ENCODE measurements around the gene TEKT5.
"Not testable (repeated sequence)": the region's sequence is repeated elsewhere in the genome, so short reads cannot be mapped to it uniquely, and the experiment has no call there.

Gene TEKT5

DNA sequence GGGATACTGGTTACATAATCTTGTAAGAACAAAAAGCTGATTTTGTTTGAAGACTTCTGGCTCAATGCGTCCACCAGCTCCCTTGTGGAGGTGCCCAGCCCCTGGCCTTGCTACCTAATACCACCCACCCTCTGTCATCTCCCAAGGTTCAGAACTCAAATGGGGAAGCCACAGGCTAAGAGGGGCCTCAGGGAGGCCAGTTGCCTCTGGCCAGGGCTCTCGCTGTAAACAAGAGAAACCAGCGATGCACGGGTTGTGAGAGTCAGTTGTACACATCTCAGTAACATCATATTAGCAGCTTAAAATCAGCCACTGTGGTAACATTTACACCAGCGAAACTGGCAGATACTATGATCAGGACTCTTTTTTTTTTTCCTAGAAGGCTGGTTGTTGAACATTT is 6.0 kb downstream of the TEKT5 start:
- intact Hi-C loops (cut with DNase I) = no loop called here
- DNase-seq = no peak

DNA sequence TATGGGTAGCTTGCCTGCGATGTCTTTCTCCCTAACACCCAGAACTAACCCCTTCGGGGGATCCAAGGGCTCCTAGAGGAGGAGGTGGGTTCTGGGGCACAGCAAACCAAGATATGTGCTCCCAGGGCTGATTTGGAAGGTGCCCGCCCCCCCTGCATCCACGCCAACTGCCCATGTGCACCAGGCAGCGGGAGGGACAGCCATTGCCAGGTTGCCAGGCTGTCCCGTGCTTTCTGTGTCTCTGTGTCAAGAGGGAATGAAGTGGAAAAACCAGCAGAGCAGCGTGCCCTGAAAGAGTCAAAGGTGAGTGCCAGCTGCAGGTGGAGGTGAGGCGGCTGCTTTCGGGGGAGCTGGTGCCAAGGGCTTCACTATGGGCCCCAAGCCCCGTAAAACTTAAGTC is 6.4 kb downstream of the TEKT5 start:
- DNase-seq = no peak
- intact Hi-C loops (cut with DNase I) = no loop called here

DNA sequence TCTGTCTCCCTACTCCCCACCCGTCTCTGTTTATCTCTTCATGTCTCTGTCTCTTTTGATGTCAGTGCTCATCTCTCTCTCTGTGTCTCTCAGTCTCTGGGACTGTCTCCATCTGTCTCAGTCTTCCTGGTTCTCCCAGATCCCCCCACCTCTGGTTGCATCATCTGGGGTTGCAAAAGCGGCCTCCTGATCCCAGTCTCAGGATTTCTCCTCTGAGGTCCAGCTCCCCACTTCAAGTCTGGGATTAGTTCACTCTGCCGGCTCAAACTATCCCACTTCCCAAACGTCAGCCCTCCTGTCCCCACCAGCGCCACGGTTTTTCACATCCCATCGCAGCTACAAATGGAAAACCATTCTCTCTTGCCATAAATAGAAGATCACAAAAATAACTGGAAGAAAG is 9.0 kb downstream of the TEKT5 start:
- no peak for DNase-seq

DNA sequence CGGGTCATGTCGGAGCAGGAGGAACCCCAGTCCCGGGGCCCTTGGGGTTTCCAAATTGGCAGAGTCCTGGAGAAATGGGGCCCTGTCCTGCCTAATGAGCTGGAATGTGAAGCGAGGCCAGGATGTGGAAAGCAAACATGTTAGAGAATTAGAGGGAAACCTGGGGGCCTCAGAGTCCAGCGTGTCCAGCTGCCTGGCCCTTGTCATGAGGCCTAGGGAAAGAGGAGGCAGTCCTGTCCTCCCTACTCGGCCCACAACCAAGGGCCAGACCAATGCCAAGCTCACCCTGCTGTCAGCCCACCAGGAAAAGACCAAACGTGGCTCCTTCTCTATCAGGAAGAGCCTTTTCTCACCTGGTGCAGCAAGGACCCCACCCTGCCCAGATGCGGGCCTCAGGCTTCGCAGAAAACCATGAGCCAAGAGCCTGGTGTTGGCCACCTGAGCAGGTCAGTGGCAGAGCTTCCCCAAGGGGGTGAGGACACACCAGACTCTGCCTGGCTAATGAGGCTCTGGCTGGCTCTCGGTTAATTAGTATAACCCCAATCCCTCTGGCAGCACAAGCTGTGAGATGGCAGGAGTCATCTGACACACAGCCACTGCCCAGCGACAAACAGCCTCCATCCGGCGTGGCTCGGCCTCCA is 10.1 kb downstream of the TEKT5 start:
- intact Hi-C loops (cut with DNase I) = no loop called here
- DNase-seq = no peak

More for the DNA sequence above, 9.0 kb downstream of the TEKT5 start:
- intact Hi-C loops (cut with DNase I) = no loop called here

DNA sequence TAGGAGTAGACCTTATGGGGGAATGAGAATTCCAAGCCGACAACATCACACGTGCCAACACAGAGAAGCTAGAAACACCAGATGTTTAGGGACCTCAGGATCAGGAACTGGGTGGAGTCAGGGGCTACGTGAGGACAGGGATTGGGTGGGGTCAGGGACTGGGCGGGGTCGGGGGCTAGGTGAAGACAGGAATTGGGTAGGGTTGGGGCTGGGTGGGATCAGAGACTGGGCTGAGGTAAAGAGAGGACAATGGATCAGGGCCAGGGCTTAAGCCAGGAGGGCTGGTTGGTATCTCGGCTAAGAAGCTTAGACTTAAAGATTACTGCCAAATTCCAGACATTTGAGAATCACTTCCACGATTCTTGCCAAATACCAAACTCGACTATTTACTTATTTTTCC is 11.6 kb downstream of the TEKT5 start:
- DNase-seq = no peak
- intact Hi-C loops (cut with DNase I) = no loop called here

DNA sequence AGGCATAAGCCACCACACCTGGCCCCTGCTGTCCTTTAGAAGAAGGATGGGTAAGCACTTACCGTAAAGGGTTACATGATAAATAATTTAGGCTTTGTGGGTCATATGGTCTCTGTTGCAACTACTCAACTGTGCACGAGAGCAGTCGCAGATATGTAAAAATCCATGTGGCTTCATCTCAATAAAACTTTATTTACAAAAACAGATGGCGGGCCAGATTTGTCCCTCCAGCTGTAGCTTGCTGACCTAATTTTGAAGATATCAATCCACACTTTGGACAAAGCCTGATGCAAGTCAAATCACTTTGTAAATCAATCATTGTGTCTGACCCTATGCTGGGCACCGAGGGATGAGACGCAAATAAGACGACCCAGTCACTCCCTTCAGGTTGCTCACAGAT is 12.1 kb downstream of the TEKT5 start:
- no peak for DNase-seq
- intact Hi-C loops (cut with DNase I) = no loop called here

DNA sequence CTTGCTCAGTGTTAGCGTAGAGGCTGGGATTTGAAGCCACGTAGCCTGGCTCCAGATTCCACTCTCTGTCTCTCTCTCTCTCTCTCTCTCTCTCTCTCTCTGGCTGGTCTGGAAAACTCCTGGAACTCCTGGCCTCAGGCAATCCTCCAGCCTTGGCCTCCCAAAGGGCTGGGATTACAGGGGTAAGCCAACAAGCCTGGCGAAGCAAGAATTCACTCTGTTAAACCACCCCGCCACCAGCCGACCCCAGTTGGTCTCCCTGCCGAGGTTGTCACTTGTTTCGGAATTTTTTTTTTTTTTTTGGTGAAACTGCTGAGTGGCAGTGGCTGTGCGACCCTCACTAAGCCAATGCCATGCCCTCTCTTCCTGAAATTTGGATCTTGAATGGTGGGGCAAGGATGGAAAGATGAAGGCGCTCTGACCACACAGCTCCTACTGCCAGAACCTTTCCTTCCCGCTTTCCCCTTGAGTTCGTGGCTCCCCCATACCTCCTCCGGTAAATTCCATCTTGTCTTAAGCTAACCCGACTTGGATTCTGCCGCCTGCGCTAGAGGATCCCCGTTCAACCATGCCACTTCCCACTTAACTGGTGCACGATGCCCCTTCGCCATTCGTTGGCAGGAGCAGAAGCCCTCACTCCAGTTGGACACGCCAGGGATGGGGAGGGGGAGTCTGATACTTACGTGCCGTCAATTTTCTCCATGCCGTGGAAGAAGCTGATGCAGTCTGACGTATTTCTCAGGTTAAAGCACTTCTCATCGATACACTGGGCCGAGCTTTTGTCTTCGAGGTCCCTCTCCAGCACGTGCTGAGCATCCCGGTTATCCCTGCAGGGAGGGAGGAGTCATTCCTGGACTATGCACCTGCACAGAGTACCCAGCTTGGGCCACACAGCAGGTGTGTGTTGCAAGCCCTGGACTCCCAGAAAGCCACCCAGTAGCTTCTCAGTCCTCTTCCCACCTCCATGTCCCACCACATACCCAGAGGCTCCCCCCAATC is 13.1 kb downstream of the TEKT5 start:
- DNase-seq = no peak
- intact Hi-C loops (cut with DNase I) = no loop called here

DNA sequence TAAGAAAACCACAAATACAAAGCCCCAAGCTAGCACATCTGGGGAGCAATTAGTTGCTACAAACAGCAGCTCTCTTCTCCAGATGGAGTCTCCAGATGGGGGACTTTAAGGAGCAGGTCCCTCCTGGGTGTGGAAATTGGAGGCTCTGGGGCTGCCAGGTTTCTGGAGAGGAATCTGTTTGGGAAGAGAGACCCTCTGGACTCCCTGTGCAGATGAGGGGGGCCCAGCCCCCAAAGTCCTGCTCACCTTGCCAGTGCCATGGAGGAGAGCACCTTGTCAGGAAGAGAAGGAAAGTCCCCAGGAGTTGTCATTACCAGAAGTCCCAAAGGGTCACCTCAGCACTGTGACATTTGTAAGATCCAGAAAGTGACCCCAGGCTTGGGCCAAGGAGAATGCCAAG is 14.8 kb downstream of the TEKT5 start:
- intact Hi-C loops (cut with DNase I) = no loop called here
- no peak for DNase-seq

DNA sequence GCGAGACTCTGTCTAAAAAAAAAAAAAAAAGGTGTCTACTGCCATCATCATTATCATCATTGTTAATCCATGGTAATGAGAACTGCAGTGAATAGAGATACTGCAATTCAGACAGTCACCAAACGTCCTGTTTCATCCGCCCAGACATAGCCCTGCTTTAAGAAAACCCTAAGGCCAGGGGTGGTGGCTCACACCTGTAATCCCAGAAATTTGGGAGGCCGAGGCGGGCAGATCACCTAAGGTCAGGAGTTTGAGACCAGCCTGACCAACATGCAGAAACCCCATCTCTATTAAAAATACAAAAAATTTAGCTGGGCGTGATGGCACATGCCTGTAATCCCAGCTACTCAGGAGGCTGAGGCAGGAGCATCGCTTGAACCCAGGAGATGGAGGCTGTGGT is 15.3 kb downstream of the TEKT5 start:
- DNase-seq; intact Hi-C loops (cut with DNase I): not testable (repeated sequence)

DNA sequence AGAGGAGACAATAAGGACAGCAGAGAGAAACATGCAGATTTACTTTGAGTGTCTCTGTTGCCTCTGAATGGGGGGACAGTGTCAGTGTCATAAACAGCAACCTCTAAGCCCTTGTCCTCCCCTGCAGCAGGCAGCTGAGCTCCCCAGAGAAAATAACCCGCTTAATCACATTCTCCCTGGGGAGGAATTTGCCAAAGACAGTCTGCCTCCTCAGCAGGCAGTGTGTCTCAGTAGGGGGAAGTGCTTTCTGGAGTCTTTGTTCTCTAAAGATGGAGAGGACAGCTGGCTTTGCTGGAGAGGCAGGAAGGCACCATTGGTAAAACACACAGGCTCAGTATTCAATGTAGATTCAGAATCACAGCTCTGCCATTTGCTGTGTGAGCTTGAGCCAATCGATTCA is 16.1 kb downstream of the TEKT5 start:
- DNase-seq = no peak
- intact Hi-C loops (cut with DNase I) = no loop called here

DNA sequence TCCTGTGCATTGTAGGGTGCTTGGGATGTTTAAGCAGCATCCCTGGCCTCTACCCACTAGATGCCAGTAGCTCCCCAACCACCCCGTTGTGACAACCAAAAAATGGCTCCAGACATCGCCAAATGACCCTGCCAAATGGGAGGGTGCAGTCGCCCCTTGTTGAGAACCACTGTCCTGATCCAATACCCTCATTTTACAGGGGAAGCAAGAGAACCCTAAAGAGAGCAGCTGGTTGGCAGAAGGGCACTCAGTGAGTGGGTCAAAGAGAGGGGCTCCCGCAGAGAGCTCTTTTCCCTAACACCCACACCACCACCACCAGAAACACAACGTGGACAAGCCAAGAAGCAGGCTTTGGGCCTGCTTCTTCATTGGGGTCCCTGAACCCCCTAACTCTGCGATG is 18.4 kb downstream of the TEKT5 start:
- intact Hi-C loops (cut with DNase I) = no loop called here
- no peak for DNase-seq

DNA sequence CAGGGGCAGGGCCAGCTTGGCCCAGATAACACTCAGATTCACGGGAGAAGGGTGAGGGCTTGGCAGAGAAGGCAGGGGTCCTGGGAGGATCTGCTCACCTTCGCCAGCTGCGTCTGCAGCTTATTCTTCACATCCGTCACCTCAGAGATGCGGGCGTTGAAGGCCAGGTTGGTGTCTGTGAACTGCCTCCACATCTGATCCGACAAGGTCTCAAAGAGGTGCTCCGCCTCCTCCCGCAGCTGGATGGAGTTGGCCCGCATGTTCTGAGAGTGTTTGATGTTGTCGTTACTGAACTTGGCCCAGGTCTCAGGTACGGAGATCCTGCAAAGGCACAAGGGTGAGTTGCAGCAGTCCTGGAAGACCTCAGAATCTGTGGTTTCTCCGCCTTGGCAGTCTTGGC is 18.9 kb downstream of the TEKT5 start:
- DNase-seq = no peak
- intact Hi-C loops (cut with DNase I) = no loop called here

DNA sequence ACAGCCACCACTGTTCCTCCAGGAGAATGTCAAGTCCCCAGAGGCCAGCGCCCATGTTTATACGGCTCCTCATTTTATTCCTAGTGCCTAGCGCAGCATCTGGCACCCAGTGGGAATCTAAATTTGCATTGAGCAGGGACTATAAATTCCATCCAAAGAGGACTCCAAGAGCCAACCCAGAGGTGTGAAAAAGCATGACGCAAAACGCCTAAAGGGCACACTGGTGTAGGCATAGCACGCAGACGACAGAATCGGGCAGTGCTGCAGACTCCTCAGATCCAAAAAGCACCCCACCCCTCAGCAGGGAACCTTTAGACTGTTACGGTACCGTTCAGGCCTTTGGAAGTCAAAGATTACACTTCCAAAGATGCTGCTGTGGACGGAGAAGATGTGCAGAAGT is 19.5 kb downstream of the TEKT5 start:
- DNase-seq = peak in 2 of 10 donors; percentile 26 to 84
- intact Hi-C loops (cut with DNase I) = no loop called here

DNA sequence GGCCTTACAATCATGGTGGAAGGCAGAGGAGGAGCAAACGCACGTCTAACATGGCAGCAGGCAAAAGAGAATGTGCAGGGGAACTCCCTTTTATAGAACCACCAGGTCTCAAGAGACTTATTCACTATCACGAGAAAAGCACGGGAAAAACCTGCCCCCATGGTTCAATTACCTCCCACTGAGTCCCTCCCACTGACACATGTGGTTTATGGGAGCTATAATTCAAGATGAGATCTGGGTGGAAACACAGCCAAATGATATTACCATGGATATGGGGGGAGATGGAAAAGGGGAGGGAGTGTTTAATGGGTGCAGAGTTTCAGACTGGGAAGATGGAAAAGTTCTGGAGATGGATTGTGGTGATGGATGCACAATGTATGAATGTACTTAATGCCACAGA is 23.0 kb downstream of the TEKT5 start:
- intact Hi-C loops (cut with DNase I) = no loop called here

DNA sequence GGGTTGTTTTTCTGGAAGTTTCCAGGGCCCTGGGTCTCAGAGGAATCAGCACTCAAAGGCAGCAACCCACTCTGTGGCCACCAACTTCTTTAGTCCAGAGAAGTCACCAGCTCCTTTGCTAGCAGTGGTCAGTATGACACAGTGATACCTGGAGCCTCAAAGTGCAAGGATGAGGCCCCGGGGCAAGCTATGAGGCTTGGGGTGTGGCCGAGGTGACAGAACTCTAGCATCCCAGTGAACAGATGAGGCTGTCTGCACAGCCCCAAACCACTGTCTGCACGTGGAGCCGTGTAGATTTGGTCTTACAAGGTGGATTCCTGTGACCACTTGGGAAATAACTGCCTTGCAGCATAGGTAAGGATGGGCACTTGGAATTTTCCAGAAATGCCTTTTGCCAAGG is 24.9 kb downstream of the TEKT5 start:
- no peak for DNase-seq
- intact Hi-C loops (cut with DNase I) = no loop called here

More for the DNA sequence above, 23.0 kb downstream of the TEKT5 start:
- DNase-seq = no peak

DNA sequence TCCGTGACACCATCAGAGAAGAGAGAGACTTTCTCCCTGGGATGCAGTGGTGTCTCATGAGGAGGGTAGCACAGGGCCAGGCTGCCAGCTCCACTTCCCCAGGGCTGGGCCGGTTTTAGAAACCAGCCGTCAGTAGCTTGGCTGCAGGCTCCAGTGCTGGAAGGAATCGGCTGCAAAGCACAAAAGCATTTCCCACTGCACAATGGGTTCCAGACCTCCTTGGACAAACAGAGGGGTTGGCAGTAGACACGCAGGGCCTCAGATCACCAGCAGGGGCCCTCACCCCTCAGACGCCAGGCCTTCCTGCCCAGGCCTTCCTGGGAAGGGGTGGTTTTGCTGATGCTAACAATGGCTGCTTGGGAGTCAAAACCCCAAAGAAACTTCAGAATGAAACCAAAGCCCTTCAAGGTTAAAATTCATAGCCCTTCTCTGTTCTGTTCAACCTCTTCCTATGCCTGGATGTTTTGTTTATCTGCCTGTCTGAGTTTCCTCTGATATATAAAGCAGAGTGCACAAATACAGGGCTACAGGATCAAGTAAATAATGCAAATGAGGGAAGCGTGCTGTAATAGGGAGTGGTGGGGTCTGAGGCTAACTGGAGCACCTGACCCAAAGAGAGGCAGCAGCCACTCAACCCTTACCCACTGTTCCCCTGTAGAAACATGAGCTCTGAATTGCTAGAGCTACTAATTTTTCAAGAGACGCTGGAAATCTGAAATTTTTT is 26.2 kb downstream of the TEKT5 start:
- peak in 5 of 10 donors; percentile 13 to 83 (median 18) for DNase-seq
- intact Hi-C loops (cut with DNase I) = no loop called here

DNA sequence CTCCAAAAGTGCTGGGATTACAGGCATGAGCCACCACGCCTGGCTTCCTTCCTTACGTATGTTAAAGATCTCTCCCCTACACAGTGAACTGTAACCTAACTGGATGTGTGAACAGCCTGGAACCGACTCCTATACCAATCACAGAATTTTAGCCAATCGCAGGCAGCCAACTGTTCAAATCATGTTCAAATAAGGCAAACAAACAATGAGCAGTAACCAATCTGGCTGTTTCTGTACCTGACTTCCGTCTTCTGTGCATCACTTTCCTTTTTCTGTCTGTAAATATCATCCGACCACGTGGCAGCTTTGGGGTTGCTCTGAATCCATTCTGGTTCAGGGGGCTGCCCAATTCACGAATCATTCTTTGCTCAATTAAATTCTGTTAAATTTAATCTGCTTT is 27.5 kb downstream of the TEKT5 start:
- intact Hi-C loops (cut with DNase I) = no loop called here
- DNase-seq = no peak

DNA sequence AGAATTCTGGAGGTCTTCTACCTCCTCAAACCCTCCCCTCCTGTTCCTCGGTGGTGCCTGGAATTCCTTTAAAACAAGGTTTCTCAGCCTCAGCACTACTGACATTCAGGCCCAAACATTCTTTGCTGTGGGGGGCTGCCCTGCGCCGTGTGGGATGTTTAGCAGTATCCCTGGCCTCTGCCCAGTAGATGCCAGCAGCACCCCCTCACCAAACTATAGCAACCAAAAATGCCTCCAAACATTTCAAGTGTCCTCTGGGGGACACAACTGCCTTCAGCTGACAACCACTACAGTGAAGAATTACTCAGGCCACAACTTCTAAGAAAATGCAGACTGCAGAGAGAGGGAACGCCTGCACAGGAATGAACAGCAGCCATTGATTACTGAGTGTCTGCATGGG is 28.4 kb downstream of the TEKT5 start:
- intact Hi-C loops (cut with DNase I) = no loop called here
- no peak for DNase-seq

DNA sequence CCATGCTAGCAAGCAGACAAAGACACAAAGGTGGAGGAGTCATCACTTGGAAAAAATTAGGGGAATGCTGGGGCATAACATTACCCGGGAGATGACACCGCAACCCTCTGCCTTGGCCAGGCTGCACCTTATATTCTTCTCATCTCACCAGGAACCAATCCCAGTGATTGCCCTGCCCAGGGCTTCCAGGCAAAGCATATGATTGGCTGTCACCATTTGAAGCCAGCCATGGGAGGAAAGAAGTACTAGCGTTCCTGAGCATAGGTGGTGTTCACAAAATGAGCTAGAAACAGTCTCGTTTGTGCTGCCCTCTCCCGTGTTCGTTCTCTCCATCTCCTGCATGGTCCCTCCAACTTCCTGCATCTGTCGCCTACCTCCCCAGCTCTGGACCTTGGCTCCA is 29.6 kb downstream of the TEKT5 start:
- intact Hi-C loops (cut with DNase I) = no loop called here
- DNase-seq = no peak

DNA sequence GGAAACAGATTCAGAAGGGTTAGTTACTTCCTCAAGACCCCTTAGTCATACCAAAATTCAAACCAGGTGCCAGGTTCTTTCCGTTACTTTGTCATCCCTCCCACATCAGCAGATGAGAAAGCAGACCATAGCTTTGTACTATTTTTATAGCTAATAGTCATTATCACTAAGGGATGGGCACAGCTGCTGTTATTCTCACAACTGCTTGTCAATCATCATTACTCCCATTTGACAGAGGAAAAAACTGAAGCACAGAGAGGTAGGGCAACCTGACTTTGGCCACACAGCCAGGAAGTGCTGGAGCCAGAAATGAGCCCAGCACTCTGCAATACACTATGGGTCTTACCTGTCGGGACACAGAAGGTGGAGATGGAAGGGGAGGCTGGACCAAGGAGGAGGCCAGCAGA is 30.0 kb downstream of the TEKT5 start:
- intact Hi-C loops (cut with DNase I) = no loop called here

DNA sequence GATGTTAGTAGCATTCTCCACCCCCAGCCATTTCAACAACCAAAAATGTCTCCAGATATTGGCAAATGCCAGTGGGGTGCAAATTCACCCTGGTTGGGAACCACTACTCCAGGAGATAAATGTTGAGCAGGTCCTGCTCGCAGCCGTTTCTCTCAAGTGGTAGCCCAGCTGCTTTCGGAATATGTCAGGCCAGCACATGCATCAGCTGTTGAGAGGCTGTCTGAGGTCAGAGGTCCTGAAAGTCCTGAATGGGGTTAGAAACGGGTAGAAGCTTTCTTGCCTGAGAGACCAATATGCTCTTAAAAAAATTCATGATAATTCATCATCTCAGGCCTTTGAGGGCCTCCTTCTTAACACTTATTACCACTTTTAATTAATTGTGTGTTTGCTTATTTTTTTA is 31.0 kb downstream of the TEKT5 start:
- no peak for DNase-seq
- intact Hi-C loops (cut with DNase I) = no loop called here

More for the DNA sequence above, 30.0 kb downstream of the TEKT5 start:
- DNase-seq = no peak

Data from posterior cingulate gyrus (tissue), 11 donors.